Fibroblast of mammary gland (primary cell): ENCODE measurements around the gene MAB21L2.
"Not testable (repeated sequence)": the region's sequence is repeated elsewhere in the genome, so short reads cannot be mapped to it uniquely, and the experiment has no call there.

ENCODE experiments used
- DNase-seq: peaks from one replicate; pipeline ENCODE4 v3.0.0-alpha.2; 2010; ENCODE audit warnings: low read depth
- H3K4me3 ChIP-seq: 2 replicates; pipeline ENCODE4 v1.5.1; 2011; ENCODE audit warnings: low read depth, mild to moderate bottlenecking, low read length, moderate library complexity; ENCODE audit not compliant: control insufficient read depth
- TF ChIP-seq, protein P1 (sequence below): conservative IDR thresholded peaks from 2 replicates; pipeline ENCODE4 v1.5.1; 2011; ENCODE audit warnings: low read depth, low read length, inconsistent platforms; ENCODE audit not compliant: control insufficient read depth, insufficient read depth

The MAB21L2 gene

DNA sequence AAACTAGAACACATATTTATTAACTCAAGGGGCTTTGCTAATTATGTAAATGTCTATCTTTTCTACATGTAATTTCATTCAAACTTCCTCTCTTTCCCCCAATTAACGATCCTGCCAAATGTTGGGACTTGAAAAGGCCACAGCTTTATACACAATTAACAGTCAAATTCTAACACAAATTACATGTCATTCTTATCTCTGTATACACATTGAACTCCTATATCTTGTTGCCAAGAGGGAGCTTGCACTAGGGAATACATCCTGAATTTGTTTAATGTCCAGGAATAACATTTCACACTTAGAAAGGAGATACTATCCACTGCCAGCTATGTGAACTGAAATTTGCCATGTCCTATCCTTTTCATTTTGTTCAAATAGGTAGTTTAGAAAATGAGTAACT lies 38.9 kb upstream of the MAB21L2 start:
- TF ChIP-seq, protein P1, sequence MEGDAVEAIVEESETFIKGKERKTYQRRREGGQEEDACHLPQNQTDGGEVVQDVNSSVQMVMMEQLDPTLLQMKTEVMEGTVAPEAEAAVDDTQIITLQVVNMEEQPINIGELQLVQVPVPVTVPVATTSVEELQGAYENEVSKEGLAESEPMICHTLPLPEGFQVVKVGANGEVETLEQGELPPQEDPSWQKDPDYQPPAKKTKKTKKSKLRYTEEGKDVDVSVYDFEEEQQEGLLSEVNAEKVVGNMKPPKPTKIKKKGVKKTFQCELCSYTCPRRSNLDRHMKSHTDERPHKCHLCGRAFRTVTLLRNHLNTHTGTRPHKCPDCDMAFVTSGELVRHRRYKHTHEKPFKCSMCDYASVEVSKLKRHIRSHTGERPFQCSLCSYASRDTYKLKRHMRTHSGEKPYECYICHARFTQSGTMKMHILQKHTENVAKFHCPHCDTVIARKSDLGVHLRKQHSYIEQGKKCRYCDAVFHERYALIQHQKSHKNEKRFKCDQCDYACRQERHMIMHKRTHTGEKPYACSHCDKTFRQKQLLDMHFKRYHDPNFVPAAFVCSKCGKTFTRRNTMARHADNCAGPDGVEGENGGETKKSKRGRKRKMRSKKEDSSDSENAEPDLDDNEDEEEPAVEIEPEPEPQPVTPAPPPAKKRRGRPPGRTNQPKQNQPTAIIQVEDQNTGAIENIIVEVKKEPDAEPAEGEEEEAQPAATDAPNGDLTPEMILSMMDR, result no peak
- no peak for DNase-seq
- no peak overlapping the region for H3K4me3 ChIP-seq

DNA sequence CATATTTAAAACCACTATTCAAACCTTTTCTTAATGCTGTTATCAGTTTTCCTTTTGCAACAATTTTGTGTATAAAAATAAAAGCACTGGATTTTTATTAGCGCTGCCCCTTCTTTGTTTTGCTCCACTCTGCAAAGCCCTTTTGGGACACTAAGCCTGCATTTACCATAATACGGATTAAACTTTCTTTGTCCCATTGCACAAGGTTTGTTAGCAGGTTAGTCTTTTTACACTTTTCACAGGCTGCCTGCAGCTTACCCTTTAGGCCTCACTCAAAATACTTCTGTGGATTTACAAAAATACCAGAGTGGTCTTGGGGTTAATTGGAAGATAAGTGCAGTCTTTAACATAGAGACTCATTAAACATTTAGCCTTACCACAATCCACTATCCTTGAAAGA lies 35.7 kb upstream of the MAB21L2 start:
- TF ChIP-seq, protein P1, result no peak
- H3K4me3 ChIP-seq, result no peak overlapping the region
- no peak for DNase-seq

DNA sequence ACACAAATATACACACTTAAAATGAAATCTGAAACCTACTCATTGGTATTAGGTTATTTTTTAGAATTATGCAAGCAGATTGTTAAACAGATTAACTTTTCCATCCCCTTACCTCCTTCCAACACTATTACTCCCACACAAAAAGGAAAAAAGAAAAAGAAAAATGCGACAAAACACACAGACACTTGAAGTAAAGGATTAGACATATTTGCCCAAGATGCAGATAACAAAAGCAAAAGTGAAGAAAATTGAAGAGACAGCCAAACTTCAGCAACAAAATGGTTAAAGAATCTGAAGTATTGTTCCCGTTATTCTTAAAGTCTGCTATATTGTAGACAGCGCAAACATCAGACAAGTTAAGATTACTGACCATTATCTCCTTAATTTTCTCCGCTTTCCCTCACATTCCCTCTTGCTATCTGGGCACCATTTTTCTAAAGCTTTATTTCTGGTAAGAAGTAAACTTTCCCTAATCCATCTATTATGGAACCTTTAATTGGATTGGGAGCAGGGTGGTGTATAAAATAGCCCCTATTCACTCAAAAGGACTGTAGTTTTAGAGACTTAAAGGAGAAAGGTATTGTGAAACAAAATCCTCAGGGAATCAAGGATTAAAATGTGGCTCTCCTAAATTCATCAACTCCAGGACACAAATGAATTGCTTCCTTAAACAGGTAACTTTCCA lies 34.7 kb upstream of the MAB21L2 start:
- DNase-seq, result no peak
- TF ChIP-seq, protein P1, result no peak
- no peak overlapping the region for H3K4me3 ChIP-seq

DNA sequence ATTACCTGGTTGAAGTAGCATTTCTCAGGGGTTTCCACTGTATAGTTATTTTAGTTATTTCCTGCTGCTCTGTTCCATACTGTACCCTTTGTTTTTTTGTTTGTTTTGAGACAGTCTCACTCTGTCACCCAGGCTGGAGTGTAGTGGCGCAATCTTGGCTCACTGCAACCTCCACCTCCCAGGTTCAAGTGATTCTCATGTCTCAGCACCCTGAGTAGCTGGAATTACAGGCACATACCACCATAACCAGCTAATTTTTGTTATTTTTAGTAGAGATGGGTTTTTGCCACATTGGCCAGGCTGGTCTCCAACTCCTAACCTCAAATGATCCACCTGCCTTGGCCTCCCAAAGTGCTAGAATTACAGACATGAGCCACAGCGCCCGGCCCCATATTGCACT lies 24.1 kb upstream of the MAB21L2 start:
- not testable (repeated sequence) for DNase-seq, H3K4me3 ChIP-seq

DNA sequence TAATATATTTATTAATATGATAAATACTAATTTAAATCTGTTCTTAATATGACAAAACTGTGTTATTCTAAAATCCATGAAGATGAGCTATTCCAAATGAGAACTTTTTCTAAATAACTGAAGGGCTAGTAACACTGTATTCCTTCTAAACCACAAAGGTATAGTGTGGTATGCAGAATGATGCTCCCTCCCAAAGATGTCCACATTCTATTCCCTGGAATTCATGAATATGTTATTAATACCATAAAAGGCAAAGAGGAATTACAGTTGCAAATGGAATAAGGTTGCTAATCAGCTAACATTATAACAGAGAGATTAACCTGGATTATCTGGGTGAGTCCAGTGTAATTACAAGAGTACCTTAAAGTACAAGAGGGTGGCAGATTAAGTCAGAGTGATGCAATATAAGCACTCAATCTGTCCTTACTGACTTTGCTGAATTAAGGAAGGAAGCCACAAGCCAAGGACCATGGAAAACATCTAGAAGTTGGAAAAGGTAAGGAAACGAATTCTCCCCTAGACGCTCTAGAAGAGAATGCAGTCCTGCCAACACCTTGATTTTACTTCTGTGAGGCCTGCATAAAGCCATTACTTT lies 20.7 kb upstream of the MAB21L2 start:
- no peak for DNase-seq

DNA sequence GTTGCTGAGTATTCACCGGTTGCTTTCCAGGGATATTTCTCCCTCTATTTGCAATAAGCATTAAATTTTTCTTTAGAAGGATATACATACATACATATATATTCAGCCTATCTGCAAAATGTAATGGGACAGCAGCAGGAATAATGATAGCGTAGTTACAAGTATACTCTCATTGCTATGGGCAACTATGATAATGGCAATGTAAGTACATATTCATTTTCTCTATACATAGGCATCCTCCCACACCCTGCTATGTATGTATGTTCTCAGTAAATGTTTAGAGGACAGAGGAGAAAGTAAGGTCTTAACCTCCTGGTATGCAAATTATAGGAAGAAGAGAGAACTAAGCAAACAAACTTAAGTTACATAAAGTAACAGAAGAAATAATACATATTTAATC lies 19.7 kb upstream of the MAB21L2 start:
- no peak overlapping the region for H3K4me3 ChIP-seq
- TF ChIP-seq, protein P1, result no peak
- DNase-seq, result no peak

More for the DNA sequence above, 20.7 kb upstream of the MAB21L2 start:
- TF ChIP-seq, protein P1, result no peak
- no peak overlapping the region for H3K4me3 ChIP-seq

DNA sequence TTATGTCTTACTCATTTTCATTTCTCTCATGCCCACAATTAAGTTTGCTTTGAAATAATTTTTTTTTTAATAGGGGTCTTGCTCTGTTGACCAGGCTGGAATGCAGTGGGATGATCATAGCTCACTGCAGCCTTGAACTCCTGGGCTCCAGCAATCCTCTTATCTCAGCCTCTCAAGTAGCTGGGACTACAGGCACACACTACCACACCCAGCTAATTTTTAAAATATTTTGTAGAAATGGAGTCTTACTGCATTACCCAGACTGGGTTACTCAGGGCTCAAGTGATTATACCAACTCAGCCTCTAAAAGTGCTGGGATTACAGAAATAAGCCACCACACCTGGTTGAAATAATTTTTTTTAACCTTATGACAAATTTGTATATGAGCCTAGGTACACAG lies 19.2 kb upstream of the MAB21L2 start:
- DNase-seq, result no peak

DNA sequence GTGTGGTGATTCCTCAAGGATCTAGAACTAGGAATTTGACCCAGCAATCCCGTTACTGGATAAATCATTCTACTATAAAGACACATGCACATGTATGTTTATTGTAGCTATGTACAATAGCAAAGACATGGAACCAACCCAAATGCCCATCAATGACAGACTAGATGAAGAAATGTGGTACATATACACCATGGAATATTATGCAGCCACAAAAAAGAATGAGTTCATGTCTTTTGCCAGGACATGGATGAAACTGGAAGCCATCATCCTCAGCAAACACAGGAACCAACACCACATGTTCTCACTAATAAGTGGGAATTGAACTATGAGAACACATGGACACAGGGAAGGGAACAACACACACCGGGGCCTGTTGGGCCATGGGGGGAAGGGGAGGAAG lies 17.0 kb upstream of the MAB21L2 start:
- not testable (repeated sequence) for H3K4me3 ChIP-seq, DNase-seq

More for the DNA sequence above, 19.2 kb upstream of the MAB21L2 start:
- TF ChIP-seq, protein P1, result no peak
- H3K4me3 ChIP-seq, result no peak overlapping the region
